GM19099 (cell line): ENCODE measurements around the gene MNS1.
A peak's percentile ranks its signal among the peaks of the same experiment; 100 is the strongest.

ENCODE experiments used
- POLR2A ChIP-seq: IDR thresholded peaks from 3 replicates; pipeline ENCODE4 v1.6.1; 2011; ENCODE audit warnings: low read depth; ENCODE audit not compliant: insufficient read length; ENCODE audit errors: extremely low read depth

Gene MNS1, protein sequence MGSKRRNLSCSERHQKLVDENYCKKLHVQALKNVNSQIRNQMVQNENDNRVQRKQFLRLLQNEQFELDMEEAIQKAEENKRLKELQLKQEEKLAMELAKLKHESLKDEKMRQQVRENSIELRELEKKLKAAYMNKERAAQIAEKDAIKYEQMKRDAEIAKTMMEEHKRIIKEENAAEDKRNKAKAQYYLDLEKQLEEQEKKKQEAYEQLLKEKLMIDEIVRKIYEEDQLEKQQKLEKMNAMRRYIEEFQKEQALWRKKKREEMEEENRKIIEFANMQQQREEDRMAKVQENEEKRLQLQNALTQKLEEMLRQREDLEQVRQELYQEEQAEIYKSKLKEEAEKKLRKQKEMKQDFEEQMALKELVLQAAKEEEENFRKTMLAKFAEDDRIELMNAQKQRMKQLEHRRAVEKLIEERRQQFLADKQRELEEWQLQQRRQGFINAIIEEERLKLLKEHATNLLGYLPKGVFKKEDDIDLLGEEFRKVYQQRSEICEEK

DNA sequence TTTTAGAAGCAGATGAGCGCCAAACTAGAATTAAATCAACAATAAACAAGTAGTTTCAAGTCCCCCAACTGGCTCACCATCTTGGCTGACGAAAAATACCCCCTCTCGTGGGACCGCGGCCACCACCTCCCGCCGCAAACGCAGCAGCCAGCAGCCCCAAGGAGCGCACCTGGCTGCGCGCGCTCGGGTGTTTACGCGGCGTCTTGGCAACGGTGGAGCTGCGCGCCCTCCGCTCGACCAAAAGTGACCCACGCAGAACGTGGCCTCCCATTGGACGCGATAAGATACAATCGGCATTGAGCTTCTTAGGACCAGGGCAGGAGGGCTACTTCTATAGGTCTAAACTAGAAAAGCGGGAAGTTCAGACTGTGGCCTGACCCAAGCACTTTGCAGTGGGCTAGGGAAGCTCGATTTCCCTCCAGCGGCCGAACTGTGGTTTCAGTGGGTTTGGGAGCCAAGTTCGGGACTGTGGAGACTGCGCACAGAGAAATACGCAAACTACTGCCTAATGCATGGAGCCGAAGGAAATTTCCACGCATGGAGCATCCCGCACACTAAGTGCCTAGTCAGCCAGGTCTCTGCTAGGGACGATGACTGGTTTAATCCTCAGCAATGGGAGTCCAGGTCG, at the start of gene MNS1:
Gene MNS1, minus strand, starts transcription at position 245 of the 628 bp plus-strand sequence. Its CDS starts 165 bp downstream, at position 80.
- TF ChIP-seq POLR2A, result peak; percentile 72

DNA sequence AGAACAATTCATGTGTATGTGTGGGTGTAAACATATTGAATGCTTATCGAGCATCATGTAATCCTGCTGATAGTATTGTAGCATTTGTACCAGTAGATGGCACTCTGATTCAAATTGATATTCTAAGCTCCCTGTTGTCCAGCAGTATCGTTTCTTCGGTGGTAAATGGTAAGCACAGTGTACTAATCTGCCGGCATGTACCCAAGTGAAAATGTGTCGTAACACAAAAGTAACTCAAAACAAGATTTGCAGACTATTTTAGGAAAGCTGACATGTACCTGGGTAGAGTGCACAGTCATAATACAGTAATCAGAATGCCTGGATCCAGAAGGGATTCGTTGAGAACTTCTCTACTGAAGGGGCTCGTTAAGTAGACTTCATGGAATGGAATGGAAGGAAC, 31.7 kb upstream of the MNS1 start:
- no peak for TF ChIP-seq POLR2A

DNA sequence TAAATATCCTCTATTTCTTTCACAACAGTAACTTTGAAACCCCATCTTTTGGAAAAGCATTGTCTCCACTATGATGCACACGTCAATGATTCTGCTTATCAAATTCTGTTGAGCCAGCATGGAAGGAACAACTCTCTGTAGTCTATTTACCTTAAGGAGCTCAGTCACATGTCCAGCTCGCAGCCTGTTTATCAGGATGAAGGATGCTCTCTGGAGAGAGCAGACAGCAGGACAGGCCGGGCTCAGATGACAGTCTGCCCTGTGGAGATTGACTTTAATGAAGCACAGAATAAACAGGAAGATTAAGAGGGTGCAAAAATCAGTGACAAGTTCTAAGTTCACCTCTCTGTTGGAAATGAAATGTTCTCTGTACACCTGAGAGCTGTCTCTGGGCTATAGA, 30.6 kb upstream of the MNS1 start:
- no peak for TF ChIP-seq POLR2A

DNA sequence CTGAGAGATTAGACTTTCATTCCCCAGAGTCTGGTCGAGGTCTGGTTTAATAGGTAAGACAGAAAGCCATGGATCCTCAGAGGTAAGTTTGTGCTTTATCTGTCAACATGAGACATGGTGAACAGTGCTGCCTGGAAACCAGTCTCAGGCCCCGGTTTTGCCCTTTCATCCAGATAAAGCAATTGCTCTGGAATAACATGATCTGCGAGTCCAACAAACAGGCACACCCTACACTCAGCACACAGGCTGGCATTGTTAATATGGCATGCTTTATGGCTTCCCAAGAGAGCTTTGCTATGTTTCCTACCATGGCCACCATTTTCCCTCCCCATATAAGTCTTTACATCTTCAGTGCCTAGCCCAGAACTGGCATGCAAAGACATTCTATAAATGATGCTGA, 30.1 kb upstream of the MNS1 start:
- no peak for TF ChIP-seq POLR2A

DNA sequence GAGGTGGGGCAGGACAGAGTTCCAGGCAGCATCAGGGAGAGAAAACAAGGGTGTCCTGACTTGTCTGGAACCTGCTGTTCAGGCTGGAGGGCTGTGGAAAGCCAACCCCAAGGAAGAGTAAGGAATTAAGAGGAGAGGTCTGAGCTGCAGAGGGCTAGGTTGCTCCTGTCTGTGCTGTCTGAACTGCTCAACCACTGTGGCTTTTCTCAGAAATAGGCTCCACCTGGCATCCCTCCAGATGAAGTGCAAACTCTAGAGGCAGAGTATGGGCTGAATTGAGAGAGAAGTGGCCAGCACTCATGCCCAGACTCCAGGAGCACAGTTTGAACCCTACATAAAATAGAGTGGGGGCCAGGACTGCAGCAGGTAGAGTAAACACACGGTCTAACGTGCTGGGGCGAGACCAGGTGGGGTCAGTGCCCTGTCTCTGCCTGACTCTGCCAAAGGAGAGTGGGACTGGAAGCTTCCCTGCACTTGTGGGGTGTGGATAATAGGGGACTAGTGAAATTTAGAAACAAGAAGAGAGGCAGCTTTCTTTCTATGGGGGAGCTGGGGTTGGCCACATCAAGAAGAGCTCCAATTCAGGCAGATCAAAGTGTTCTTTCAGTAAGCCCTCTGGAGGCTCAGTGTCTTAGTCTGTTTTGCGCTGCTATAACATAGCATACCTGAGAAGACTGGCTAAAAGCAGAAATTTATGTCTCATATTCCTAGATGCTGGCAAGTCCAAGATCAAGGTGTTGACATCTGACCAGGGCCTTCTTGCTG, 28.0 kb upstream of the MNS1 start:
- TF ChIP-seq POLR2A, result no peak

DNA sequence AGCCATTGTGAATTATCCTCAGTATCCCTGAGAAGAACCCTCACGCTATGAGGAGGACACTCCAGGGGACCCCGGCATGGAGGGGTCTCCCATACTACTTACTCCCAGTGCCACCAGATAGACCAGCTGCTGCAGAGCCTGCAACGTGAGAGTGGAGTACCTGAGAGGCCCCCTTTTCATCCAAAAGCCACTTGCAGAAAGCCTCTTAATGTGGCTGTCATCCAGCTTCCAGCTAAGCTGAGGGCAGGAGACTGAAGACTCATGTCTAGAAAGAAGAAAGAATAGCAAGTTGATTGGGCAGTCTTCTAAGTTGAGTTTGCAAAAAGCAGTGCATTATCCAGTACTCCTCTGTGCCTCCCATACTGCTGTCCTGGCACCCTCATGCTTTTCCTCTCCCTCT, 27.3 kb upstream of the MNS1 start:
- TF ChIP-seq POLR2A, result no peak

DNA sequence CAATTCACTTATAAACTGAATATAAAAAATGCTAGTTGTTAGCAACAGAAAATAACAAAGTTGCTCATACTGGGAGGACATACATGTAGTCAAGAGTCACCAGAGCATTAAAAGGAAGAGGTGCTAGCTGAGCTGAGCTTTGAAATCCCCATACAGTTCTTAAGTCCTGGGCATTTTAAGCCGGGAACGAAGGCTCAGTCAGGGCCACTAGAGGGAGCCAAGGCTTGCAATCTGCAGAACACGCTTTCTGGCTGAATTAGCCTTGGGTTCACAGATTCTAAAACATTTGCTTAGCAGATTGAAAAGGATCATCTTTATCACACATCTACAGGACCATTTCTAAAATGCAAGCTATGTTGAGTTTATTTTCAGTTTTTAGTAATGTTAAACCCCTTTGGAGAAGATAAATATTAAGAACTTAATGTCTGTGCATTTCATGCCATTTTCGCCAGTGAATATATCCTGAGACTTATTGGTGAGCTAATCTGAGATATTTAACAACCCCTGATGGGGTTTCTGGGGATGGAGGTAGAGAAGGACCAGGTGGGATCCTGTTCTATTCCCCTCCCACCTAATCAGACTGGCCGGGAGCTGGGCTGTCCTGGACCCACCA, 26.3 kb upstream of the MNS1 start:
- TF ChIP-seq POLR2A, result no peak

DNA sequence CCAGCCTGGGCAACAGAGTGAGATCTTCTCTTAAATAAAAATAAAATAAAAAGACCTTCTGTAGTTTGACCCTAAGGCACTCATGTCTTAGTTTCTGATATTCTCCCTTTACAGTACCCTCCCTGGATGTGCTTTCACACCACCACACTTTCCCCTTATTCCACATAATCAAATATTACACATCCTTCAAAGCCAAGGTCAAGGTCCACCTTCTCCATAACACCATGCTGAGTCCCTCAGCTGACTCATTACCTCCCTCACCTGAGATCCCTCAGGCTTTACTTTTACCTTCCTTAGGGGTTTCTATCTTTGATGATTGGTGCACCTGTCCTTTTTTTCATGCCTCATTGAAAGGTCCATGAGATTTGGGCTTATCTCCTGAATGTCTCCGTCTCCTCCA, 25.5 kb upstream of the MNS1 start:
- TF ChIP-seq POLR2A, result no peak

DNA sequence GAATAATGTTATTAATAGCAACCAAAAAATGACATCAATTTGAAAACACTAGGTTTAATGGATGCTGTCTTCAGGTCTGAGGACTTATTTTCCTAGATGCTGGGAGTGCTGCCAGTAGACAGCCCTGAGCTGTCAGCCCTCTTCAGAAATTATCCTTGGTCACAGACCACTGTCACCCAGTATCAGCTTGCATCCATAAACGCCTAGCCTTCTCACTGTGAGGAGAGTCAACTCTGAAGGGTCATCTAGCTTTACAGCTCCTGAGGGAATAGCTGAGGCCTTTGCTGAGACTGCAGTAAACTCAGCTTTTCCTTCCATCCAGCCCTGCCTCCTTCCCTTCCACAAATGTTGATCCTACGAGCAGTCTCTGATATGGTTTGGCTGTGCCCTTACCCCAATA, 19.4 kb upstream of the MNS1 start:
- TF ChIP-seq POLR2A, result no peak

DNA sequence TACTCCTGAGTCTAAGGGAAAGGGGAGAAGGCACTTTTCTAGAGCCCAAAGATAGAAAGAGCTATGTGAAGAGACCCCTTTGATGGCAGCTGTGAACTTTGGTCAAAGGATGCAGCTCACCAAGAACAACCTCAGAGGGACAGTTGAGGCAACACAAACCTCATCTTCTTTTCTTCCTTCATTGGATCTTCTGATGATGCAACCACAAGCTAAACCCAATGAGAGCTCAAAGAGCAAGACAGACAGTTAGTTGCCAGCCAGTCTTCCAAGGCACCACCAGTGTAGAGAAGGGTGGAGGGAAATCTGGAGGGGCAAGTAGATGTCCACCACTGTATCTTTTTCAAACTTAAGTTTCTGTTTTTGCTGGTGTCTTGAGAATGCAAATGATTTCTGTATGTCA, 10.4 kb upstream of the MNS1 start:
- TF ChIP-seq POLR2A, result no peak

DNA sequence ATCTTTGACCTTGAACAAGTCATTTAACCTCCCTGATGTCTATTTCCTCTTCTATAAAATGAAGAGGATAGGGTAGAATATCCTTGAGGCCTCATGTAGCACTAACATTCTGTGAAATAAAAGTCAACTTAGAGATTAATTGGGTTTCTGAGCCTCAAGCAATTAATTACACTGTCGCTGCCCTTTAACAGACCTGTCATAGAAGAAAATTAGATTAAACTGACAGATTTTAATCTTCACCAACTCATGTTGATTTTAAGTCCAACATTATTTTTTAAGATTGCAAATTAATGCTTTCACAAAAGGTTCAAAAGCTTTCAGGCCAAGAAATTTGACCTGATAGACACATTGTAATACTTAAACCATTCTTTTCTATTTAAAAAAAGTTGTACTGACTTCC, 8.1 kb upstream of the MNS1 start:
- no peak for TF ChIP-seq POLR2A

DNA sequence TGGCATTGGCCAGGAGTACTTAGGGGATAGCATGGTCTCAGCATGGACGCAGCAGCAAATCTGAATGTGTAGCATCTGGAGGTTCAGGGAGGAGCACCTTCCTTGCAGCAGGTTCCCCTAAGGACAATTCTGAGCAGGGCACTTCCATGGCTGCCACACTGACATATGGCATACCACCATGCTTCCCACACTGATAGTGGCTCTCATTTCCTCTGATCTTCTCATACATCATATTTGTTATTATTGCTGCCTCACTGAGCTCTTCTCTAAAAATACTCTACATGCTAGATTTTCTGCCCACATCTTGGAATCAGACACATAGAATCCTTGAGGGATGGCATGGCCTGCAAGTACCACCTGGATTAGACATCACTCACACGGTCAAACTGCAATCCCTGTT, 7.3 kb upstream of the MNS1 start:
- no peak for TF ChIP-seq POLR2A

DNA sequence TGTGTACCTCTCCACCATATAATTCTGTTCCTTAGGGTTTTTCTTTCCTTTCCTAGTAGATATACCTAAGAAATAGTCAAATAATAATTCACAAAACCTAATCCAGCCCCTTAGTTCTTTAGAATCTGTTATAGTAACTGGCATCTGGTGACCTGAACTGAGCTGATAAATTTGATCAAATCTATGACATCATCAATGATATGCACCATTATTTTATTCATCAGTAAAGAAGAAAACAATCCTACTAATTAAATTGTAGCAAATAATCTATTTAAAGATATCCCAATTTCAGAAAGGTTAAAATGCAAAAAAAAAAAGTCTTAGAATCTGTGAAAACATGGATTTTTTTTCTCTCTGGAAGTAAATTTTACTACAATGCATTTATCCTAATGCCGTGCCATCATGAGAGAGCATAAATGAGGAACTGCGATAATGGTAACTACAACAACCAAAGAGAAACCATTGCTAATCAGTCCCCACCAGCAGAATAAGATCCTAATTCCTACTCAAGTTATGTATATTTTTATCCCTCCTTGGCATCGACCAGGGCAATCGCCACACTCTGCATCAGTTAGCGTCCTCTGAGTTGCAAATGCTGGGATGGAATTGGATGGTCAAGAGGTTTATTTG, 6.6 kb upstream of the MNS1 start:
- no peak for TF ChIP-seq POLR2A

DNA sequence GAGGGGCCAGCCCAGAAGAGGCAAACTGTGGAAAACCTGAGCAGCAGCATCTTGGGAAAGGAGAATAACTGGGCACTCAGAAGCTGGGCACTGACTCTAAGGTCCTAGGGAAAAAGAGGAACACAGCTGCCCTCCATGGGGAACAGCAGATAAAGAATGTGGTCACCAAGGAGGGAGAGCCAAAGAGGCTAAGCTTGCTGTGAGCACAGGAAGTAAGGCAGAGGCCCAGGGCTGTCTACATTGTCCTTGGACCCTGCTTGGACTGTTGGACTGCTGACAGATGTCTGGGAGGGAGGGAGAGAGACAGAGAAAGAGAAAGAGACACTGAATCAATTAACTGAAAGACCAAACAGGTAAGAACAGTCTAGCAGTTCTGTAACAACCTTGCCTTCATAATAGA, 4.5 kb upstream of the MNS1 start:
- TF ChIP-seq POLR2A, result no peak

DNA sequence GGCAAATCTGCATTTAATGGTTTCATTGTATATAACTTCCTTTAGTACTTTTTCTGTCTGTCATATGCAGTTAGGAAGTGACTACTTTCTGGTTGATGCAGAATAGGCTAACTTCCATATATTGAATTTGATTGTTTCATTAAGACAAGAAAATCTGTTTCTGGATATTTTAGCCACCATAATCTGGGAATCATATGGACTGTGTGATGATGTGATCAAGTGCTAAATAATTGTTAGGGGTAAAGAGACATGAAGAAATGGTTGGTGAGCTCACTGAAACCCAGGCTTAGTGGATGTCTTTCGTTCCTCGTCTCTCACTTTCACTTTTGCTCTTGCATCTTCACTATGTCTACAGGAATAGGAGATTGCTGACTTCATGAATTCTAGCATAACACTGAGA, 3.5 kb upstream of the MNS1 start:
- no peak for TF ChIP-seq POLR2A
